Loucy (cell line): ENCODE measurements around the gene SULT2B1.

Source experiments
- CTCF ChIP-seq: fragments of 200-600 bp; sonication (generic); conservative IDR thresholded peaks from 2 replicates; pipeline ENCODE4 v1.5.1; 2014; ENCODE audit warnings: mild to moderate bottlenecking, antibody characterized with exemption, low read length
- EZH2phosphoT487 ChIP-seq: fragments of 200-600 bp; IDR thresholded peaks from 2 replicates; pipeline ENCODE4 v1.6.1; 2018; ENCODE audit warnings: antibody characterized with exemption, mild to moderate bottlenecking, moderate library complexity, borderline replicate concordance

DNA sequence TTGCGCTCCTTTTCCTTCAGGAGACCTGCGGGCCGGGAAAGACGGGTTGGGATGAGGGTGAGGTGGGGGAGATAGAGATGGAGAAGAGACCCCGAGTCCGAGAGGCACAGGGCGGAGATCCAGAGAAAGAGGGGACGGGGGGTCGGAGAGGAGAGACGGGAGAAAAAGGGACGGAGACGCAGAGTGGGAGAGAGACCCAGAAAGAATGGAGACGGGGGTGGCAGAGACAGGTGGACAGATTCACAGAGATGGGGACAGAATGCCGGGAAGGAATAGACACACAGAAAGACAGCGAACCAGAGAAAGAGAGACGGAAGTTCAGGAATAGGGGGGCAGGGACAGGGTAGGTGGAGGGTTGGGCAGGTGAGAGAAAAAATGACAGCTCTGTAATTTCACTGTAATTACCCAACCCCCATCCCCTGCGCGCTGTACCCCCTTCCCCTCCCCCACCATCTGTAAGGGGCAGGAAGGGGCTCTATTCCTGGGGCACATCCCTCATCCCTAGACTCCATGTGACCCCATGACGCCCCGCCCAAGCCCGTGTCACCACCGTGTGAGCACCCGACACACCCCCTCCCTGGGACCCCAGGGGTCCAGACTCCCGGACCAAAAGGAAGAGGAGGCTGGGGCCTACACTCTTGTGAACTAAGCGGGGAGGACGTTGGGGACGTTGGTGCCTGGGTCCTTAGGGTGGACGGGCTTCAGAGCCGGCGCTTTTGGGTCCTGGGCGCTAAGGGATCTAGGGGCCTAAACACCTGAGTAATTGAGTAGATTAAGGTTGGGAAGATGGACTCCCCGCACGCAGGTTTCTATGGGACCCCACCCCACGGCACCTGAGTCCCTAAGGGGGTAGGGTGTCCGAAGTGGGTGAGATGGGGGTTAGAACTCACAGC lies 84.2 kb downstream of the SULT2B1 start:
- TF ChIP-seq CTCF: no peak
- no peak for TF ChIP-seq EZH2phosphoT487
